Cardiac muscle cell (in vitro differentiated cells and primary cell): ENCODE results near the gene AZI2. TPM values are rescaled to one million over a fixed set of nuclear protein-coding genes. Genes with fewer than 3 reads are reported as not detected.

Source experiments
- DNase-seq, 2 donors: peaks; one replicate each; pipeline versions ENCODE4 v3.0.0 to v3.0.0-alpha.2; 2010 to 2017; ENCODE audit warnings: low read depth in 1 of 2, low spot score in 1 of 2
- H3K27ac ChIP-seq: fragments of 200-600 bp; sonication (generic); 2 replicates; pipeline ENCODE4 v1.5.1; 2016
- H3K27me3 ChIP-seq: fragments of 200-600 bp; sonication (generic); 2 replicates; pipeline ENCODE4 v1.6.0; 2016; ENCODE audit warnings: control low read depth
- H3K36me3 ChIP-seq: fragments of 200-600 bp; sonication (generic); 2 replicates; pipeline ENCODE4 v1.5.1; 2016; ENCODE audit warnings: control low read depth
- H3K4me1 ChIP-seq: fragments of 200-600 bp; sonication (generic); 2 replicates; pipeline ENCODE4 v1.8.1; 2017; ENCODE audit warnings: low read depth, mild to moderate bottlenecking, mixed run types
- H3K4me3 ChIP-seq: fragments of 200-600 bp; sonication (generic); 2 replicates; pipeline ENCODE4 v1.5.1; 2016; ENCODE audit warnings: mild to moderate bottlenecking
- H3K9me3 ChIP-seq: fragments of 200-600 bp; sonication (generic); 2 replicates; pipeline ENCODE4 v1.5.1; 2017; ENCODE audit warnings: low read depth, mild to moderate bottlenecking, control low read depth
- CTCF ChIP-seq: IDR thresholded peaks from 2 replicates; pipeline ENCODE4 v1.5.1; 2012; ENCODE audit warnings: low read depth, mild to moderate bottlenecking, low read length
- polyA plus RNA-seq: library from polyadenylated mRNA; unstranded; fragments of >200 nt; fragmentation: Nextera tagmentation; extraction: Ambion mirVana; gene quantifications from 2 replicates; pipeline ENCODE4 v1.2.1, GENCODE V29; 2016
- total RNA-seq: library from RNA; depleted of rRNA; stranded (reverse); fragments of >200 nt; gene quantifications from 2 replicates; pipeline ENCODE4 v1.2.3, GENCODE V29; 2016

AZI2 gene
- total and polyA plus RNA-seq, 2 experiments from 2014 or later: 49.3 to 72.8 TPM

- Histone ChIP-seq H3K9me3 (no peaks in the 10 kb centered on the region), H3K27me3 (no peaks in the 10 kb centered on the region), H3K27ac (no peak overlapping the region), H3K36me3 (peaks cover 45% of the 10 kb centered on the region), H3K4me3 (no peak overlapping the region), H3K4me1 (no peaks in the 10 kb centered on the region)
- no peak for TF ChIP-seq CTCF
- no peak for DNase-seq
These were observed 13.4 kb downstream of the AZI2 start for GRCh38 chr3:28335246-28335645.

GRCh38 chr3:28334552-28334951 lies 14.1 kb downstream of the AZI2 start:
- Histone ChIP-seq H3K4me3 (no peak overlapping the region), H3K36me3 (peaks cover 40% of the 10 kb centered on the region), H3K4me1 (no peaks in the 10 kb centered on the region), H3K9me3 (no peaks in the 10 kb centered on the region), H3K27ac (no peak overlapping the region), H3K27me3 (no peaks in the 10 kb centered on the region)
- peak; percentile 44 for TF ChIP-seq CTCF
- DNase-seq: peak in 1 of 2 donors; percentile 16

GRCh38 chr3:28328188-28329151 lies 20.2 kb downstream of the AZI2 start:
- H3K4me3 ChIP-seq: no peak overlapping the region
- DNase-seq: peak; percentile 48 to 51
- H3K27ac ChIP-seq: no peak overlapping the region
- H3K36me3 ChIP-seq: peaks cover 10% of the 10 kb centered on the region
- H3K9me3 ChIP-seq: no peaks in the 10 kb centered on the region
- no peaks in the 10 kb centered on the region for H3K27me3 ChIP-seq
- peak; percentile 58 for TF ChIP-seq CTCF
- no peaks in the 10 kb centered on the region for H3K4me1 ChIP-seq

GRCh38 chr3:28326458-28326926 lies 22.1 kb downstream of the AZI2 start:
- Histone ChIP-seq H3K4me1 (no peaks in the 10 kb centered on the region), H3K4me3 (no peak overlapping the region), H3K9me3 (no peaks in the 10 kb centered on the region), H3K36me3 (peaks cover 5% of the 10 kb centered on the region), H3K27ac (no peak overlapping the region), H3K27me3 (no peaks in the 10 kb centered on the region)
- DNase-seq: no peak
- TF ChIP-seq CTCF: no peak

- H3K27me3 ChIP-seq: no peaks in the 10 kb centered on the region
- TF ChIP-seq CTCF: no peak
- H3K9me3 ChIP-seq: no peaks in the 10 kb centered on the region
- no peaks in the 10 kb centered on the region for H3K4me1 ChIP-seq
- DNase-seq: peak in 1 of 2 donors; percentile 32
- H3K36me3 ChIP-seq: peaks cover 5% of the 10 kb centered on the region
- H3K4me3 ChIP-seq: no peak overlapping the region
- no peak overlapping the region for H3K27ac ChIP-seq
These were observed 26.2 kb downstream of the AZI2 start for GRCh38 chr3:28322464-28322863.
